GM12872 (cell line): ENCODE results near the gene ADAMTS19.

Source experiments
- TF ChIP-seq, protein P1 (sequence below): IDR thresholded peaks from 3 replicates; pipeline ENCODE4 v1.5.1; 2011; ENCODE audit warnings: low read depth, mild to moderate bottlenecking, low read length, moderate library complexity; ENCODE audit not compliant: insufficient read depth

Gene ADAMTS19

DNA sequence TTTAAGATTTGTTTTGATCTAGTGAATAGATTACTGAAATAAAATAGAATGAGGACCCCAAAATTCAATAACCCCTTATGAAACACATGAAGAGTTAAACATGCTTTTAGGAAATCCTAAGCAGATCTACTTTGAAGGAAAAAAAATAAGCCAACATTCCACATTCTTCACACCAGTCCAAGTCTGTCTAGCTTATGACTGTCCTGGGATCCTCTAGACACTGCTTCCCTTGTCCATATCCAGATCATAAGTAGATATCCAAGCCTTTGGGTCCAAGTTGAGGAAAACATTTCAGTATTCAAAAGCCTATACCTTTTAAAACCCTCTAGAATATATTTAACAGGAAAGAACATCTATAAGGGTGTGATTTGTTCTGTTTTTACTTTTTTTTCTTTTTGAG lies 228.9 kb downstream of the ADAMTS19 start:
- TF ChIP-seq, protein P1, sequence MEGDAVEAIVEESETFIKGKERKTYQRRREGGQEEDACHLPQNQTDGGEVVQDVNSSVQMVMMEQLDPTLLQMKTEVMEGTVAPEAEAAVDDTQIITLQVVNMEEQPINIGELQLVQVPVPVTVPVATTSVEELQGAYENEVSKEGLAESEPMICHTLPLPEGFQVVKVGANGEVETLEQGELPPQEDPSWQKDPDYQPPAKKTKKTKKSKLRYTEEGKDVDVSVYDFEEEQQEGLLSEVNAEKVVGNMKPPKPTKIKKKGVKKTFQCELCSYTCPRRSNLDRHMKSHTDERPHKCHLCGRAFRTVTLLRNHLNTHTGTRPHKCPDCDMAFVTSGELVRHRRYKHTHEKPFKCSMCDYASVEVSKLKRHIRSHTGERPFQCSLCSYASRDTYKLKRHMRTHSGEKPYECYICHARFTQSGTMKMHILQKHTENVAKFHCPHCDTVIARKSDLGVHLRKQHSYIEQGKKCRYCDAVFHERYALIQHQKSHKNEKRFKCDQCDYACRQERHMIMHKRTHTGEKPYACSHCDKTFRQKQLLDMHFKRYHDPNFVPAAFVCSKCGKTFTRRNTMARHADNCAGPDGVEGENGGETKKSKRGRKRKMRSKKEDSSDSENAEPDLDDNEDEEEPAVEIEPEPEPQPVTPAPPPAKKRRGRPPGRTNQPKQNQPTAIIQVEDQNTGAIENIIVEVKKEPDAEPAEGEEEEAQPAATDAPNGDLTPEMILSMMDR, result no peak

DNA sequence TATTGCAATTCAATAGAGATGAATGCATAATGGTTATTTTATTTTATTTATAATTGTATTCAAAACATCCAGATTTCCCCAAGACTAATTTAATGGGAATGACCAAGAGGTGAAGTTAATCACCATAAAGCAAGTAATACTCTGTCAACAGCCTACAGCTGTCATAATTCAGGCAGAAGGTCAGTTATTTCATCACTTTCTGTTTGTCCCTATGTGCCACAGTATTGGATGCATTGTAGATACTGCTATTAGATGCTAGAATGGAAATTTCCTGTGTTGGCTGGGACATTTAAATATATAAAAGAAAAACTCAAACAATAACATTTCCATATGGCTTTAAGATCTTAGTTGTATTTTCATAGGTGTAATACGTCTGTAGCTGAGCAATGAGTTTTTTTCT lies 231.1 kb downstream of the ADAMTS19 start:
- TF ChIP-seq, protein P1, result no peak

DNA sequence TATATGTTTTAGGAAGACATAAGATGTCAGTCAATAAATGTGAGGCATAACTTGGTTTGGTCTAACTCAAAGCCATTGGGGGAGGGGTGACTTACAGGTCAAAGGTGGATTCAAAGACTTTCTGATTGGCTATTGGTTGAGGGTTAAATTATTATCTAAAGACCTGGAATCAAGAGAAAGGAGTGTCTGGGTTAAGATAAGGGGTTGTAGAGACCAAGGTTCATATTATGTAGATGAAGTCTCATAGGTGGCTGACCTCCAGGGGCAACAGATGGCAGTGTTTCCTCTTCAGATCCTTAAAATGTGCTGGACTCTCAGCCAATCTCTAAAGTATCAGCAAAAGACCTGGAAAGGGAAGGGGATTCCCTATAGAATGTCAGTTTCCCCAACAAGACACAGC lies 236.5 kb downstream of the ADAMTS19 start:
- TF ChIP-seq, protein P1, result no peak

- TF ChIP-seq, protein P1, result 0 out of 3 replicates have a peak, but pooled peaks have one; percentile 6
These were observed 238.6 kb downstream of the ADAMTS19 start for GRCh38 chr5:129698661-129699060.

- TF ChIP-seq, protein P1, result no peak
These were observed 256.1 kb downstream of the ADAMTS19 start for GRCh38 chr5:129716235-129716634.

DNA sequence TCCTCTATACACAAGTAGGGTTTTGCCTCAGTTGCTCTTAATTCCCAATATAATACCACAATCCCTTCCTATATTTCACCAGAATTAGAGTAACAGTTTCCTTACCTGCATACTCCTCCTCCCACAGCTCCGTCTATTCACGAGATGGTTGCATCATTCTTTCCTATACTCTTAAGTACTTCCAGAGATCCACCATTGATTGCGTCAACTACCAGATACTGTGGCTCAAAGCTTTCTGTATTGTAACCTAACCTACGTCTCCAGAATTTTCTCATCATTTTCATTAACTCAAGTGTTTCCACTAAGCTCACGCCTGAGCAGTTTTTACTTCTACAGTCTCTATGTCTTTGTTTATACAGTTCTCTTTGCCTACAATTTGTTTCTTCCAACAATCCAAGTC lies 256.6 kb downstream of the ADAMTS19 start:
- TF ChIP-seq, protein P1, result no peak

DNA sequence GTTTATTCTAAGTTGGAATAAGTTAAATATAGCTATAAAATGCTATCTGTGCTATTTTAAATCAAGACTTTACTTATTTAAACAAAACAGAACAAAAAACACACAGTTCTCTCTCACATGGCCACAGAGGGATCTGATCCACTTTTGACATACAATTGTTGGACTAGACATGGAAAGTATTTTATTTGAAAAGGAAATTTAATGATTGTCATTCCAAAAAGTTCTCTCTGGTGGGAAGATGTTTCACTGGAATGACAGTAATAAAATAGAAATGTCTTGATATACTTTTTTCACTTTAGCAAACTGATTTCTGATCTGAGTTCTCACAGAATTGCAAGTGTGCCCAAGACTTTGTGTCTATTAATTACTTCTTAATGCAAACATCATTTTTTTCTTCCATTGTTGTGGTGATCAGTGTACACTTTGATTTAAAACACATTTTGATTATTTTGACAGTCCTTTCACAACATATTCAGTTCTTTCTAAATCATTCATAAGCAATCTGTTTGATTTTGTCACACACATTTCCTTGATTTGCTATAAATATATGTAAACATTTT lies 257.7 kb downstream of the ADAMTS19 start:
- TF ChIP-seq, protein P1, result no peak
